SU-DHL-6 (cell line): Measurements from ENCODE around the gene PRR33.

ENCODE experiments used
- EZH2phosphoT487 ChIP-seq: fragments of 200-600 bp; sonication (generic), shearing (Covaris generic); conservative IDR thresholded peaks from 2 replicates; pipeline ENCODE4 v1.6.1; 2018; ENCODE audit warnings: mild to moderate bottlenecking, antibody characterized with exemption, low read length, moderate library complexity, mixed read lengths
- TF ChIP-seq, protein P1 (sequence below): fragments of 200-600 bp; sonication (generic); IDR thresholded peaks from one replicate; pipeline ENCODE4 v1.5.1; 2017; ENCODE audit warnings: antibody characterized with exemption, mild to moderate bottlenecking, low read length, moderate library complexity; ENCODE audit not compliant: insufficient read depth, poor library complexity, severe bottlenecking

DNA sequence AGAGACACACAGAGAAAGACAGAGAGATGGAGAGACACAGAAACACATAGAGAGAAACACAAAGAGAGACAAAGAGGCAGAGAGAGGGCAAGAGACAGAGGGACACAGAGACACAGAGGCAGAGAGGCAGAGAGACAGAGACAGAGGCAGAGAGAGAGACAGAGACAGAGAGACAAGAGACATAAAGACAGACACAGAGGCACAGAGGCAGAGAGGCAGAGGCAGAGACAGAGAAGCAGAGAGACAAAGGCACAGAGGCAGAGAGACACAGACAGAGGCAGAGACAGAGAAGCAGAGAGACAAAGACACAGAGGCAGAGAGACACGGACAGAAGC lies 46.6 kb downstream of the PRR33 start:
- no peak for TF ChIP-seq EZH2phosphoT487
- TF ChIP-seq, protein P1, sequence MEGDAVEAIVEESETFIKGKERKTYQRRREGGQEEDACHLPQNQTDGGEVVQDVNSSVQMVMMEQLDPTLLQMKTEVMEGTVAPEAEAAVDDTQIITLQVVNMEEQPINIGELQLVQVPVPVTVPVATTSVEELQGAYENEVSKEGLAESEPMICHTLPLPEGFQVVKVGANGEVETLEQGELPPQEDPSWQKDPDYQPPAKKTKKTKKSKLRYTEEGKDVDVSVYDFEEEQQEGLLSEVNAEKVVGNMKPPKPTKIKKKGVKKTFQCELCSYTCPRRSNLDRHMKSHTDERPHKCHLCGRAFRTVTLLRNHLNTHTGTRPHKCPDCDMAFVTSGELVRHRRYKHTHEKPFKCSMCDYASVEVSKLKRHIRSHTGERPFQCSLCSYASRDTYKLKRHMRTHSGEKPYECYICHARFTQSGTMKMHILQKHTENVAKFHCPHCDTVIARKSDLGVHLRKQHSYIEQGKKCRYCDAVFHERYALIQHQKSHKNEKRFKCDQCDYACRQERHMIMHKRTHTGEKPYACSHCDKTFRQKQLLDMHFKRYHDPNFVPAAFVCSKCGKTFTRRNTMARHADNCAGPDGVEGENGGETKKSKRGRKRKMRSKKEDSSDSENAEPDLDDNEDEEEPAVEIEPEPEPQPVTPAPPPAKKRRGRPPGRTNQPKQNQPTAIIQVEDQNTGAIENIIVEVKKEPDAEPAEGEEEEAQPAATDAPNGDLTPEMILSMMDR: no peak
